HL-60 (cell line): ENCODE data around the gene FGGY.

ENCODE experiments used
- REST ChIP-seq: IDR thresholded peaks from 2 replicates; pipeline ENCODE4 v1.6.1; 2012; ENCODE audit warnings: low read depth; ENCODE audit not compliant: insufficient replicate concordance
- SPI1 ChIP-seq: IDR thresholded peaks from 2 replicates; pipeline ENCODE4 v1.6.1; 2012; ENCODE audit warnings: low read depth, mild to moderate bottlenecking, borderline replicate concordance
- TF ChIP-seq, protein P1 (sequence below): IDR thresholded peaks from one replicate; pipeline ENCODE4 v1.5.1; 2011; ENCODE audit warnings: low read length, control low read depth, inconsistent platforms; ENCODE audit not compliant: insufficient read depth

DNA sequence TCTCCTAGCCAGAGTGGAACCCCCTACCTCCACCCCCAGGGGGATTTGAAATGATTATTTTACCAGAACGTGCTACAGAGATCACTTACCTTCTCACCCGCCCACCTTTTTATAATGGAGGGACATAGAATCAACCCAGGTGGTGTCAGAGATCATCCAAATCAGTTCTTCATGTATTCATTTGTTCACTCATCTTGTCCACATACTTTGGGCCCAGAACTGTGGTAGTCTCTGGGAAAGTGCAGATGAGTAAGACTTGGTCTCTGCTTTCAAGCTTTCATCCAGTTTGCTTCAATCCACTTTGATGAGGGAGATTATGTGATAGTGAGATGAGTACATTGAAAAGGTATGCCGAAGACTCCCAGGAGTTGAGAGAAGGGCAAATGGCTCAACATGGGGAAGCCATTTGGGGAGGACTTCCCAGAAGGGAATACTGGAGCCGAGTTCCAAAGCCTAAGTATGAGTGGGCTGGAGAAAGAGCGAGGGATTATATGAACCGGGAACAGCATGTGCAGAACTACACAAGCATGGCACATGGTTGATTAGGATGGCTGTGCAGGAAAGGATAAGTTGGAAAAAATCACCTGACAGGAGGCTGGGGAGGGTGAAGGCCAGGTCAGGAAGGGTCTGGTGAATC is 1.9 kb downstream of the FGGY start:
- TF ChIP-seq SPI1 = no peak
- TF ChIP-seq, protein P1, sequence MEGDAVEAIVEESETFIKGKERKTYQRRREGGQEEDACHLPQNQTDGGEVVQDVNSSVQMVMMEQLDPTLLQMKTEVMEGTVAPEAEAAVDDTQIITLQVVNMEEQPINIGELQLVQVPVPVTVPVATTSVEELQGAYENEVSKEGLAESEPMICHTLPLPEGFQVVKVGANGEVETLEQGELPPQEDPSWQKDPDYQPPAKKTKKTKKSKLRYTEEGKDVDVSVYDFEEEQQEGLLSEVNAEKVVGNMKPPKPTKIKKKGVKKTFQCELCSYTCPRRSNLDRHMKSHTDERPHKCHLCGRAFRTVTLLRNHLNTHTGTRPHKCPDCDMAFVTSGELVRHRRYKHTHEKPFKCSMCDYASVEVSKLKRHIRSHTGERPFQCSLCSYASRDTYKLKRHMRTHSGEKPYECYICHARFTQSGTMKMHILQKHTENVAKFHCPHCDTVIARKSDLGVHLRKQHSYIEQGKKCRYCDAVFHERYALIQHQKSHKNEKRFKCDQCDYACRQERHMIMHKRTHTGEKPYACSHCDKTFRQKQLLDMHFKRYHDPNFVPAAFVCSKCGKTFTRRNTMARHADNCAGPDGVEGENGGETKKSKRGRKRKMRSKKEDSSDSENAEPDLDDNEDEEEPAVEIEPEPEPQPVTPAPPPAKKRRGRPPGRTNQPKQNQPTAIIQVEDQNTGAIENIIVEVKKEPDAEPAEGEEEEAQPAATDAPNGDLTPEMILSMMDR = no peak
- TF ChIP-seq REST = no peak
